GM12878 (cell line): ENCODE results near the gene CRB3. TPM values are rescaled to one million over a fixed set of nuclear protein-coding genes. Genes with fewer than 3 reads are reported as not detected.
A peak's percentile ranks its signal among the peaks of the same experiment; 100 is the strongest.

Experiments used
- ATAC-seq: fragments of 200-7000 bp; cut with Tn5 transposase; 3 replicates; pipeline ENCODE4 v1.9.1; 2020; ENCODE audit warnings: mild to moderate bottlenecking, moderate library complexity
- BruUV-seq: library from RNA; stranded (reverse); fragments of 400-500 nt; replicated peaks from 2 replicates; lab custom pipeline; 2021; lab: Mats Ljungman, UMichigan
- CTCF ChIA-PET: fragments of 300-600 bp; sonication (Branson Sonifier 250); formaldehyde crosslinking; extraction: SDS; loops from one replicate; lab custom pipeline; 2021; ENCODE audit warnings: inconsistent platforms; lab: Yijun Ruan, JAX
- POLR2A ChIA-PET: fragments of 350-600 bp; formaldehyde crosslinking; extraction: SDS; loops from one replicate; lab custom pipeline; 2021; ENCODE audit warnings: inconsistent platforms; lab: Charles Lee
- RAD21 ChIA-PET: fragments of 300-600 bp; sonication (Branson Sonifier 250); formaldehyde crosslinking; loops from one replicate; lab custom pipeline; 2023; ENCODE audit warnings: antibody characterized with exemption; ENCODE audit not compliant: unreplicated experiment; lab: Charles Lee
- SMC1A ChIA-PET: fragments of 300-600 bp; sonication (Branson Sonifier 250); formaldehyde crosslinking; loops from one replicate; lab custom pipeline; 2023; ENCODE audit not compliant: unreplicated experiment, uncharacterized antibody; lab: Charles Lee
- DNase-seq: peaks from one replicate; pipeline ENCODE4 v3.0.0-alpha.2; 2011; ENCODE audit warnings: low read depth, low spot score
- FAIRE-seq: peaks from 3 replicates; lab custom pipeline; 2011; peaks lifted over from hg19 to GRCh38; lab: Jason Lieb, UNC
- H2AFZ ChIP-seq: 2 replicates; pipeline ENCODE4 v1.6.0; 2011; ENCODE audit warnings: low read depth, low read length, control low read depth; ENCODE audit not compliant: control insufficient read depth
- H3K27ac ChIP-seq: 2 replicates; pipeline ENCODE4 v1.5.1; 2011; ENCODE audit warnings: control low read depth; ENCODE audit not compliant: control insufficient read depth, insufficient read depth
- H3K27me3 ChIP-seq, 2 experiments: replicated peaks in 1 of 2; 2 replicates each; pipeline versions ENCODE4 v1.6.0 to v1.6.1; 2011; ENCODE audit warnings: low read length in 1 of 2; ENCODE audit not compliant: control insufficient read depth in 2 of 2, insufficient read depth in 2 of 2
- H3K36me3 ChIP-seq, 2 experiments: 2 replicates each; pipeline ENCODE4 v1.5.1; 2011; ENCODE audit warnings: low read length in 1 of 2; ENCODE audit not compliant: control insufficient read depth in 2 of 2, insufficient read depth in 2 of 2
- H3K4me1 ChIP-seq: 2 replicates; pipeline ENCODE4 v1.6.1; 2011; ENCODE audit warnings: mild to moderate bottlenecking, low read length, moderate library complexity, mixed read lengths; ENCODE audit not compliant: control insufficient read depth, insufficient read depth
- H3K4me2 ChIP-seq: 2 replicates; pipeline ENCODE4 v1.6.0; 2011; ENCODE audit warnings: control low read depth; ENCODE audit not compliant: control insufficient read depth, insufficient read depth
- H3K4me3 ChIP-seq: fragments of 200-600 bp; sonication (generic); 2 replicates; pipeline ENCODE4 v1.5.1; 2016
- H3K79me2 ChIP-seq: 2 replicates; pipeline ENCODE4 v1.6.0; 2011; ENCODE audit warnings: low read length; ENCODE audit not compliant: control insufficient read depth, insufficient read depth
- H3K9ac ChIP-seq: 2 replicates; pipeline ENCODE4 v1.8.0; 2011; ENCODE audit warnings: low read length, control low read depth, mixed read lengths; ENCODE audit not compliant: control insufficient read depth, insufficient read depth
- H3K9me3 ChIP-seq: replicated peaks from 3 replicates; pipeline ENCODE4 v1.5.1; 2011; ENCODE audit warnings: mild to moderate bottlenecking, low read length; ENCODE audit not compliant: control insufficient read depth, insufficient read depth
- H4K20me1 ChIP-seq: 2 replicates; pipeline ENCODE4 v1.6.0; 2011; ENCODE audit not compliant: control insufficient read depth, insufficient read depth
- IKZF1 ChIP-seq: fragments of 450-650 bp; conservative IDR thresholded peaks from 2 replicates; pipeline ENCODE4 v1.6.1; 2017; ENCODE audit warnings: antibody characterized with exemption, mild to moderate bottlenecking
- MTA3 ChIP-seq: IDR thresholded peaks from 2 replicates; pipeline ENCODE4 v1.6.1; 2012; ENCODE audit warnings: low read length, inconsistent platforms, borderline replicate concordance
- POLR2AphosphoS2 ChIP-seq: IDR thresholded peaks from 2 replicates; pipeline ENCODE4 v1.6.1; 2011; ENCODE audit warnings: low read depth, mild to moderate bottlenecking, low read length, improper control_type of control experiment, moderate library complexity
- RELB ChIP-seq: fragments of 450-650 bp; IDR thresholded peaks from 2 replicates; pipeline ENCODE4 v1.6.1; 2017; ENCODE audit warnings: low read depth, mild to moderate bottlenecking, moderate library complexity
- TBL1XR1 ChIP-seq: IDR thresholded peaks from 2 replicates; pipeline ENCODE4 v1.6.1; 2012; ENCODE audit warnings: low read depth, low read length, improper control_type of control experiment
- WGBS: methylation state at CpG from one replicate; pipeline ENCODE4 v1.1.6; 2016; ENCODE audit warnings: low lambda C conversion rate; ENCODE audit not compliant: insufficient replicate concordance, insufficient coverage; ENCODE audit errors: missing lambda C conversion rate; 5-methylcytosine and 5-hydroxymethylcytosine counted together
- in situ Hi-C: fragments of 300-500 bp; cut with MboI; formaldehyde crosslinking; loops from 9 replicates; pipeline ENCODE4 v1.14.3; 2018; ENCODE audit warnings: mixed read lengths
- intact Hi-C: fragments of 100-400 bp; cut with micrococcal nuclease; formaldehyde crosslinking; loops from one replicate; pipeline ENCODE4 v1.14.2; 2022; ENCODE audit not compliant: unreplicated experiment
- polyA plus RNA-seq, 11 experiments: library from polyadenylated mRNA; depleted of rRNA in 4 of 11; unstranded in 6 of 11; stranded (reverse) in 5 of 11; fragments of >200 nt; fragmentation: Nextera tagmentation in 4 of 11; fragmentation: Illumina TruSeq in 1 of 11; extraction: Ambion mirVana in 4 of 11; extraction: Trizol in 1 of 11; gene quantifications; 1 replicate in 1 of 11; 2 replicates in 10 of 11; pipeline versions ENCODE4 v1.2.1 to v1.2.3, GENCODE V29; 2011 to 2016; ENCODE audit warnings: inconsistent platforms in 2 of 11, missing spikeins in 2 of 11, low read depth in 1 of 11
- total RNA-seq, 4 experiments: library from RNA; depleted of rRNA in 3 of 4; stranded (reverse); fragments of >200 nt in 3 of 4; fragmentation: Illumina TruSeq in 1 of 4; extraction: Trizol in 1 of 4; gene quantifications; 2 replicates each; pipeline versions ENCODE4 v1.2.1 to v1.2.3, GENCODE V29; 2013 to 2021

Gene CRB3
- total and polyA plus RNA-seq, 10 of the 15 experiments (the other 5 are each of a cell fraction or from before 2014, with no cell fraction given) = 0.11 to 1.9 (median 0.98) TPM; not detected in 1

- FAIRE-seq (no peak), DNase-seq (no peak), ATAC-seq (peak; percentile 57)
- H3K79me2 ChIP-seq = no peaks in the 10 kb centered on the region
- CTCF ChIA-PET = interaction anchor here (0.6 to 1.4 kb wide), 2 partner anchors 14 to 119 kb away, joined by 4 to 5 read pairs; partner anchors contain the start of gene DENND1C
- no peaks in the 10 kb centered on the region for H3K9me3 ChIP-seq
- H3K4me2 ChIP-seq = no peak overlapping the region
- in situ Hi-C loops = no loop called here
- no peak overlapping the region for H3K4me3 ChIP-seq
- no peaks in the 10 kb centered on the region; a peak in 2 of 4 replicates for H3K36me3 ChIP-seq
- H3K27ac ChIP-seq = no peak overlapping the region
- POLR2A ChIA-PET = interaction anchor here (1.0 to 1.1 kb wide), 3 partner anchors 11 to 14 kb away, joined by 3 to 7 read pairs (median 4); partner anchors contain the start of gene DENND1C
- BruUV-seq = TSS peak; percentile 95
- H3K27me3 ChIP-seq = no peaks in the 10 kb centered on the region
- WGBS = 42% methylated on average over 8 of the region's 8 CpGs
- no peaks in the 10 kb centered on the region for H3K4me1 ChIP-seq
- H3K9ac ChIP-seq = no peak overlapping the region
- RAD21 ChIA-PET = interaction anchor here (1.7 kb wide), 1 partner anchor 14 kb away, joined by 8 read pairs; the partner anchor contains the start of gene DENND1C
- H4K20me1 ChIP-seq = no peaks in the 10 kb centered on the region
- H2AFZ ChIP-seq = no peak overlapping the region
- intact Hi-C loops = no loop called here
- SMC1A ChIA-PET = no interaction called here
- TF ChIP-seq RELB = peak; percentile 17; the same call in 1 of the 2 replicates
- no peak for TF ChIP-seq TBL1XR1
- no peak for TF ChIP-seq MTA3
- no peak for TF ChIP-seq POLR2AphosphoS2
- 0 out of 2 replicates have a peak, but pooled peaks have one; percentile 9 for TF ChIP-seq IKZF1
These were observed 3.3 kb downstream of the CRB3 start for GRCh38 chr19:6467384-6467783.
